SK-N-MC (cell line): ENCODE results near the gene NHS.

Source experiments
- DNase-seq: peaks from one replicate; pipeline ENCODE4 v3.0.0-alpha.2; 2011; ENCODE audit warnings: low read depth, low spot score
- H3K27ac ChIP-seq: fragments of 200-600 bp; sonication (generic); 2 replicates; pipeline ENCODE4 v1.5.1; 2016; ENCODE audit warnings: mixed run types
- H3K36me3 ChIP-seq: fragments of 200-600 bp; sonication (generic); 2 replicates; pipeline ENCODE4 v1.6.1; 2017; ENCODE audit warnings: antibody characterized with exemption, low read length, mixed read lengths; ENCODE audit not compliant: insufficient read depth
- H3K4me3 ChIP-seq: fragments of 200-600 bp; sonication (generic); 2 replicates; pipeline ENCODE4 v1.5.1; 2016
- H3K9ac ChIP-seq: fragments of 200-600 bp; sonication (generic); 2 replicates; pipeline ENCODE4 v1.8.0; 2017; ENCODE audit warnings: mixed run types, mixed read lengths; ENCODE audit not compliant: insufficient read length
- H3K9me3 ChIP-seq: fragments of 200-600 bp; sonication (generic); 2 replicates; pipeline ENCODE4 v1.6.1; 2017; ENCODE audit warnings: low read depth, mild to moderate bottlenecking, antibody characterized with exemption, low read length, moderate library complexity, mixed read lengths
- EZH2 ChIP-seq: fragments of 200-600 bp; sonication (generic); IDR thresholded peaks from one replicate; pipeline ENCODE4 v1.6.1; 2017; ENCODE audit warnings: antibody characterized with exemption
- FOXP2 ChIP-seq: optimal IDR thresholded peaks from 2 replicates; pipeline ENCODE3; 2011; ENCODE audit warnings: mild to moderate bottlenecking, moderate library complexity; ENCODE audit not compliant: insufficient read depth; ENCODE audit errors: extremely low read length, control extremely low read depth
- POLR2AphosphoS5 ChIP-seq: IDR thresholded peaks from 2 replicates; pipeline ENCODE4 v1.6.1; 2012; ENCODE audit warnings: mild to moderate bottlenecking, low read depth, low read length, borderline replicate concordance

Gene NHS

DNA sequence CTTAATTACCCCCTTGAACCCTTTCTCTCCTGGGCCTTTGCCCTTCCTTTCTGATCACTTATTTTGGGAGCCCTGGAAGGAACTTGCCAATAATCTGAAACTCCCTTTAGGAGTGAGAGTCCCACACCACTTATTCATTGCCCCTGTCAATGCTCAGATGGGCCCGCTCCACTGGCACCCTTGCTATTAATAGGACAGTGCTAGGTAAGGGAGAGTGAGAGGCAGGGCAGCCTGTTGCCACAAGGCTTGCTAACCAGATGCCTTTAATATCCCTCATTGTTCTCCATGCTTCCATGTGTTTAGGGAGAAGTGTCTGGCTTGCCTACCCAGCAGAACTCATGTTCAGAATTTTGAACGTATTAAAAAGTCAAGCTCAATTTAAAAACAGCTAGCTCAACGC lies 1.7 kb upstream of the NHS start:
- H3K27ac ChIP-seq, result no peak overlapping the region
- H3K9me3 ChIP-seq, result no peaks in the 10 kb centered on the region

GRCh38 chrX:17375367-17375636 lies 302 bp downstream of the NHS start:
- no peak for DNase-seq
- TF ChIP-seq EZH2 (no peak), FOXP2 (no peak), POLR2AphosphoS5 (no peak)
- Histone ChIP-seq H3K9ac (no peak overlapping the region), H3K9me3 (no peaks in the 10 kb centered on the region), H3K27ac (no peak overlapping the region), H3K4me3 (no peak overlapping the region), H3K36me3 (no peaks in the 10 kb centered on the region)

More for the DNA sequence above, 1.7 kb upstream of the NHS start:
- Histone ChIP-seq H3K36me3 (no peaks in the 10 kb centered on the region), H3K9ac (no peak overlapping the region), H3K4me3 (no peak overlapping the region)
- DNase-seq, result no peak
- TF ChIP-seq FOXP2 (no peak), EZH2 (no peak), POLR2AphosphoS5 (no peak)

DNA sequence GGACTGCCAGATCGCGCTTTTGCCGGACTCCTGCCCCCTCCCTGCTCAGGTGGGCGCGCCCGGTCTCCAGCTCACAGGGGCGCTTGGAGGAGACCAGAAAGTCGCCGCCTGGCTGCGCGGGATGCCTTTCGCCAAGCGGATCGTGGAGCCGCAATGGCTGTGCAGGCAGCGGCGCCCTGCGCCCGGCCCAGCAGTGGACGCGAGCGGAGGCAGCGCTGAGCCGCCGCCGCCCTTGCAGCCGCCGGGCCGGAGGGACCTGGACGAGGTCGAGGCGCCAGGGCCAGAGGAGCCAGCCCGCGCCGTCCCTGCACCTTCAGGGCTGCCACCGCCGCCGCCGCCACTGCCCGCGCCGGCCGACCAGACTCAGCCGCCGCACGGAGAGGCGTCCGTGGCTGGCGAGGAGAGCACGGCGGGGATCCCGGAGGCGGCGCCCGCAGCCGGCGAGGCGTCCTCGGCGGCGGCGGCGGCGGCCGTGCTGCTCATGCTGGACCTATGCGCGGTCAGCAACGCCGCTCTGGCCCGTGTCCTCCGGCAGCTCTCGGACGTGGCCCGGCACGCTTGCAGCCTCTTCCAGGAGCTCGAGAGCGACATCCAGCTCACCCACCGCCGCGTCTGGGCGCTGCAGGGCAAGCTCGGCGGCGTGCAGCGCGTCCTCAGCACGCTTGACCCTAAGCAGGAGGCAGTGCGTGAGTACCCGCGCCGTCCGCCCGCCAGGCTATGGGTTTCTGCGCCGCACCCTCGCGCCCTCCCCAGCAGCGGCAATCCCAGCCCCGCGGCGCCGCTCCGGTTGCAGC lies 834 bp downstream of the NHS start:
- no peaks in the 10 kb centered on the region for H3K9me3 ChIP-seq
- no peaks in the 10 kb centered on the region for H3K36me3 ChIP-seq
- H3K27ac ChIP-seq, result no peak overlapping the region
- H3K9ac ChIP-seq, result no peak overlapping the region
- H3K4me3 ChIP-seq, result no peak overlapping the region
- no peak for DNase-seq
- TF ChIP-seq EZH2 (no peak), POLR2AphosphoS5 (no peak), FOXP2 (no peak)

GRCh38 chrX:17376431-17377077 lies 1.6 kb downstream of the NHS start:
- Histone ChIP-seq H3K9me3 (no peaks in the 10 kb centered on the region), H3K27ac (no peak overlapping the region), H3K9ac (no peak overlapping the region), H3K36me3 (no peaks in the 10 kb centered on the region), H3K4me3 (no peak overlapping the region)
- TF ChIP-seq EZH2, result no peak
- no peak for TF ChIP-seq POLR2AphosphoS5
- TF ChIP-seq FOXP2, result no peak
- no peak for DNase-seq

DNA sequence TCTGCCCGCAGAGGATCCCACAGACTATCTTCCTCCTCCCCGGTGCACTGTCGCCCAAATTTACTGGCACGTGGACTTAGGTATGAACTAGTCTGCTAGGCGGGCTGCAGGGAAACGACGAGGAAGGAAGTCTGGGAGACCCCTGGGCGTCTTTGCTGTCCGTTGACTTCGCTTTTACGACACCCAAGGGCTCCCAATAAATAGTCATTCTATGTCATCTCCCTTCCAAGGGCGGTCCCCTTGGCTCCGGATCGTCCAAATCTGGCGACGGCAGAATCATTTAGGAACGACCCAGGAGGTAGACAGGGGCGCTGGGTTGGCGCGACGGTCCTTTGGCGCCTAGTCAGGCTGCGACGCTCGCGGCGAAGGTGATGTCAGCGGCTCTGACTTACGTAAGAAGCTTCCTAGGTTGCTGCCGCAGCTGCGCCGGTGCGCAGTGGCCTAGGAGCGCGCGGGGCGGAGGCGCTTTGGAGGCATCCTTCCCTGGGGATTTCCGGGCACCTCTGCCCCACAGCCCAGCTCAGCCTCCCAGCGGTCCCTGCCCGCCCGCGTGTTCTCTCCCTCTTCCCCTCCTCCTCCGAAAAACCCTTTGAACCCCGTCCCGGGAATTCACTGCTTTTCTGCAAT lies 2.2 kb downstream of the NHS start:
- H3K9ac ChIP-seq, result no peak overlapping the region
- no peak for DNase-seq
- H3K27ac ChIP-seq, result no peak overlapping the region
- no peaks in the 10 kb centered on the region for H3K9me3 ChIP-seq
- H3K36me3 ChIP-seq, result no peaks in the 10 kb centered on the region
- TF ChIP-seq EZH2 (no peak), POLR2AphosphoS5 (no peak), FOXP2 (no peak)
- H3K4me3 ChIP-seq, result no peak overlapping the region

GRCh38 chrX:17377795-17378194 lies 2.8 kb downstream of the NHS start:
- no peaks in the 10 kb centered on the region for H3K36me3 ChIP-seq
- H3K4me3 ChIP-seq, result no peak overlapping the region
- no peak for DNase-seq
- TF ChIP-seq EZH2, result no peak
- TF ChIP-seq FOXP2, result no peak
- TF ChIP-seq POLR2AphosphoS5, result no peak
- H3K9me3 ChIP-seq, result no peaks in the 10 kb centered on the region
- no peak overlapping the region for H3K9ac ChIP-seq
- no peak overlapping the region for H3K27ac ChIP-seq

GRCh38 chrX:17380221-17380620 lies 5.2 kb downstream of the NHS start:
- H3K4me3 ChIP-seq, result no peak overlapping the region
- no peak overlapping the region for H3K9ac ChIP-seq
- no peak overlapping the region for H3K27ac ChIP-seq
- TF ChIP-seq FOXP2 (no peak), EZH2 (no peak), POLR2AphosphoS5 (no peak)
- H3K9me3 ChIP-seq, result no peaks in the 10 kb centered on the region
- DNase-seq, result no peak
- no peaks in the 10 kb centered on the region for H3K36me3 ChIP-seq

DNA sequence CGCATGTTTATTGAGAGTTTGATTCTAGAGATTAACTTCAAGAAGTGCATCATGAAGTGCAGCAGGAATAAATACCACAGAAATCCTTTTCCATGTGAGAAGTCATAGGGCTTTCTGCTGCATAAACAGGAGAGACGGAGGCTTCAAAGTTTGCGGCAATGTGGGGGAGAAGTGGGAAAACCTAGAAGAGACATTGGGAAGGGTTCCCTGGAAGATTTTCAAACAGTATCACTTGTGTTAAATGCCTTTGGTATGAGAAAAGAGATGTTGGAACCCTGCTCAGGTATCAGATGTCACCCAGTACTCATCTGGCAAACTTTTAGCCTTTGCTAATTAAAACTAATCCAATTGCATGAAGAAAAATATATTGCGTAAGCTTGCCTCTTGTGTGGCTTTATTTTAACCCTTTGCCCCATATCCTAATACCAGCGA lies 15.4 kb downstream of the NHS start:
- no peak overlapping the region for H3K9ac ChIP-seq
- no peaks in the 10 kb centered on the region for H3K9me3 ChIP-seq
- no peak overlapping the region for H3K4me3 ChIP-seq
- no peak overlapping the region for H3K27ac ChIP-seq
- DNase-seq, result no peak
- TF ChIP-seq FOXP2 (no peak), POLR2AphosphoS5 (no peak), EZH2 (no peak)
- H3K36me3 ChIP-seq, result no peaks in the 10 kb centered on the region
